ENCODE data around the gene CDK9.
"Not testable (repeated sequence)": the region's sequence is repeated elsewhere in the genome, so short reads cannot be mapped to it uniquely, and the experiment has no call there.

CDK9 gene

DNA sequence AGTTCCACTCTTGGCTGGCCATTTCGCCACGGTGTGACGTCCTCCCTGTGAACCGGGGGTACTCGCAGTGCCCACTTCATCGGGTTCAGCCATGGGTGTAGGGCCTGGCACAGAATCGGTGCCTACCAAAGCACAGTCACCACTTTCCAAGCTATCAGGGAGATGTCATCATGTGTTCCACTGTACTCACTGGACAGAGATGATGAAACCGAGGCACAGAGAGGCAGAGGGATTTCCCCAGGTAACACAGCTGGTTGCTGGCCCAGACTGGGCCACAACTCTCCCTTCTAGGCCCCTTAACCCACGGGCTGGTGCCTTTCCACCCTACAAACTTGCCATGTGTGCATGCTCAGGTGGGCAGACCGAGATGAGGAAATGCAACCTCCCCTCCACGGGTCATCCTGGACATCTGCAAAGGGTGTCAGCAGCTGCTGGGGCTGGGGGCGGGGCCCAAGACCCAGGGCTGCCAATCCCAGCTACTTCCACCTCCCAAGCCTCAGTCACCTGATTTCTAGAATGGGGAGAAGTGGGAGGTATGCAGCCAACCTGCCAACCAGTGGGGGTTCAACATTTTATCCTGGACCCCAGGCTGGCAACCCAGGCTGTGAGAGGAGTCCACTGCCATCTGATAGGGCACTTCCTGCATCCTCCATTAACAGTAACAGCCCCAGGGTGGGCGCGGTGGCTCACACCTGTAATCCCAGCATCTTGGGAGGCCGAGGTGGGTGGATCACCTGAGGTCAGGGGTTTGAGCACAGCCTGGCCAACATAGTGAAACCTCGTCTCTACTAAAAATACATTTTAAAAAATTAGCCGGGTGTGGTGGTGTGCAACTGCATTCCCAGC lies 6.5 kb upstream of the CDK9 start:
- DNase-seq (ENCODE audit: low read depth in 2 of 3, low spot score in 1 of 3), result peak in 1 of 3 donors; percentile 55

DNA sequence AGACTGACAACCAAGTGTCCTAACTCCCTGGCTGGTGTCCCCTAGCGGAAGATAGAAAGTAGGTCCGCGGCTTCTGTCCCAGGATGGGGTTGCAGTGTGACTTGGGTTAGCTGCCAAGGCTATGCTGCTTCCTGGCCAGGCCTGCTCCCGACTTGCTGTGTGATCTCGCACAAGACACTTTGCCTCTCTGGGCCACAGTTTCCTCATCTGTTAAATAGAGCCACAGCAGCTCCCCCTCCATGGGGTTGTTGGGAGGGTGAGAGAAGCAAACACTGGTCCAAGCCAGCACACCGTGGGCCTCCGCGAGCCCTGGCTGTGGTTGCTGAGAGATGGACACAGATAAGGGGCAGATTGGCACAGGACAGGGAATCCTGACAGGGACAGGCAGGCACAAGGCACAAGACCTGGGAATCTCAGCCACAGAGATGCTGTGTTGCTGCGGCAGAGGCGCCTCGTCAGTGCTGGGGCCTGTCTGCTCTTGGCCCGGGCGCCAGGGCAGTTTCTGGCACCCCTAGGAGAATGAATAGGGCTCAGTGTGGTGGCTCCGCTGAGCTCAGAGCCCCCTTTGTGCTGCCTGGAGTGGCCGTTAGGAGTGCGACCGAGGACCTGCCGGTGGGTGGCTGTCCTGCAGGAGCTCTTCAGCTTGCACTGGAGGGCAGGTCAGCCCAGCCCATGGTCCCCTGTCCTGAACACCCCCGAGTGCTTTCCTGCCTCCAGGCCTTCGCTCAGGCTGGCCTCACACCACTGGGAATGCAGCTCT lies 5.5 kb upstream of the CDK9 start:
- DNase-seq (ENCODE audit: low read depth in 2 of 3, low spot score in 1 of 3), result no peak

DNA sequence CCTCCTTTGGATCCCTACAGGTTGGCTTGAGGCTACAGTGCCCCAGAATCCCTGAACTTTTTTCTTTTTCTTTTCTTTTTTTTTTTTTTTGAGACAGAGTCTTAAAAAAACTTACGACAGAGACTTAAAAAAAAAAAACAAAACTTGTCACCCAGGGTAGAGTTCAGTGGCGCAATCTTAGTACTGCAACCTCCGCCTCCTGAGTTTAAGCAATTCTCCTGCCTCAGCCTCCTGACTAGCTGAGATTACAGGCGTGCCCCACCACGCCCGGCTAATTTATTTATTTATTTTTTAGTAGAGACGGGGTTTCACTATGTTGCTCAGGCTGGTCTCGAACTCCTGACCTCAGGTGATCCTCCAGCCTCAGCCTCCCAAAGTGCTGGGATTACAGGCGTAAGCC lies 4.9 kb upstream of the CDK9 start:
- not testable (repeated sequence) for DNase-seq (ENCODE audit: low read depth in 2 of 3, low spot score in 1 of 3)

DNA sequence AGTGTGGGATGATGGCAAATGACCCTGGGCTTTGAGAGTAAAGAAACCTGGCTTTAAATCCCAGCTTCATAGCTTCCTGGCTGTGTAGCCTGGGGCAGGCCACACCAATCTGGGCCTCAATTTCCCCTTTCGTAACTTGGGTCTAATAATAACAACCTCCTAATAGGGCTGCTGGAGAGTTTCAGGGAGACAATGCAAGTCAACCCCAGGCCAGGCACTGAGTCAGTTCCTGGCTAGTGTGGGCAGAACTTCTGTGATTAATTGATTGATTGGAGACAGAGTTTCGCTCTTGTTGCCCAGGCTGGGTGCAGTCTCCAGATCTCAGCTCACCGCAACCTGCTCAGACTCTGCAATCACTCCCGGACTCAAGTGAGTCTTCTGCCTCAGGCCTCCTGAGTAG lies 4.0 kb upstream of the CDK9 start:
- no peak for DNase-seq (ENCODE audit: low read depth in 2 of 3, low spot score in 1 of 3)

DNA sequence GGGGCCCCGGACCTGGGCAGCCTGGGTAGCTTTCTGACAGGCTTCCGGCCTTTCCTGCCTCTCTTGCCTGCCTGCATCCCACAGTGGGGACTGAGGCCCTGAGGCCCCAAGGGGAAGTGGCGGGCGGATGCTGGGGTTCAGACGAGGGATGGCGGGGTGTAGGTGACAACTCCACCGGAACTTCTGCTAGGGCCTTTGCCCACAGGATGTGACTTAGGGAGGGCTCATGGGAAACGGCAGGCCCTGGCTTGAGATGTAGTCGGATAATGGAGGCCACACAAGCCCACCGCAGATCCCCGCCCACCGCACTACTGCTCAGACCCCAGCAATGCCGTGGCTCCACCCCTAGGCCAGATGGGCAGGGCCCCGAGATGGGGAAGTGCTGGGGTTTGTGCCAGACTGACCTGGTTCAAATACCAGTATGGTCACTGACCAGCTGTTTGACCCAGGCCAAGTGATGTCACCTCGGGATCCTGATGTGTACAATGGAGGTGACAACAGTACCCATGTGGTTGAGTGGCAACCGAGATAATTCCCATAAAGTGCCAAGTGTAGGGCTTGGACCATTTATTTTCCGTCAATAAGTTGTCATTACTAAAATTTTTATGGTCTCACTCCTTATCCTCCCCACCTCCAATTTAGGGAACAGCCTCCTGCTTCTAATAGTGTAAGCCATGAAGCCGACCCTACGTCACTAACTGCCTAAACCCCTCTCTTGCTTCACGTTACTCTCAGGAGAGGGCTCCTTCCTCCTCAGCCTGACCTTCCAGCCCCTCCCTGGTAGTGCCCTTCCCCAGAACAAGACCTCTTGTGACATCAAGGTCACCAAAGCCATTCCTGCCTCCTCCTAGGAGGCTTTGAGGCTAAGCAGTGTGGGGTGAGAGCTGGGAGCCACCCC lies 2.5 kb upstream of the CDK9 start:
- DNase-seq (ENCODE audit: low read depth in 2 of 3, low spot score in 1 of 3), result peak in 1 of 3 donors; percentile 53

DNA sequence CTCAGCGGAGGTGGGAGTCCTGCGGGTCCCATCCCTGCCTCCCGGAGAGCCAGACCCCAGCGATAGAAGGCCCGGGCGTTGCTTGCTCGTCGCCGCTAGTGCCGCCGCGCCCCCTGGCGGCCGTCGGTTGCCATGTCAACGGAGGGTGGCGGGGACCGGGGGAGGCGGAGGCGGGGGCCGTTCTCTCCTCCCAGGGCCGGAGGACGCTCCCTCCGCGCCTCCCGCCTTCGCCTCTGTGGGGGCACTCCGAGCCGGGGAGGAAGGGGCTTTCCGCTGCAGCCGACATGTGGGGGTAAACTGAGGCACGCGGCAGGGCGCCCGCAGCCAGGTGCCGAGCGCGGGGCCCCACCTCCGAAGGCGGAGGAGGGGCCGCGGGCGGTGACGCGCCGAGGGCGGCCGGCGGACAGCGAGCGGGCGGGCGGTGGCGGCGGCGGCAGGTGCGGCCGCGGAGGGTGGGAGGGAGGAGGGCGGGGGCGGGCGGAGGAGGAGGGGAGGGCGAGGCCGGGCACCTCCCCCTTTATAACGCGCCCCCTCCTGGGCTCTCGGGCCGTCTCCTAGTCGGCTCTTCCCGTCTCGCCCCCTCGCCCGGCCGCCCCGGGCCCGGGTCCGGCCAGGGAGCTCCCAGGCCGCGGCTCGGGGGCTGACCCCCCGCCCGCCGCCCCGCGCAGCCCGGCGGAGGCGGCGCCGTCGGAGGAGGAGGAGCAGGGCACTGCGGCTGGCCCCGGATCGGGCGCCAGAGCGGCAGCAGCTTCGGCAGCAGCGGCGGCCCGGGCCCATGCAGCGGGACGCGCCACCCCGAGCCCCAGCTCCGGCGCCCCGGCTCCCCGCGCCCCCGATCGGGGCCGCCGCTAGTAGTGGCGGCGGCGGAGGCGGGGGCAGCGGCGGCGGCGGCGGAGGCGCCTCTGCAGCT lies 556 bp upstream of the CDK9 start:
- DNase-seq (ENCODE audit: low read depth in 2 of 3, low spot score in 1 of 3), result peak; percentile 79 to 86 (median 83)

DNA sequence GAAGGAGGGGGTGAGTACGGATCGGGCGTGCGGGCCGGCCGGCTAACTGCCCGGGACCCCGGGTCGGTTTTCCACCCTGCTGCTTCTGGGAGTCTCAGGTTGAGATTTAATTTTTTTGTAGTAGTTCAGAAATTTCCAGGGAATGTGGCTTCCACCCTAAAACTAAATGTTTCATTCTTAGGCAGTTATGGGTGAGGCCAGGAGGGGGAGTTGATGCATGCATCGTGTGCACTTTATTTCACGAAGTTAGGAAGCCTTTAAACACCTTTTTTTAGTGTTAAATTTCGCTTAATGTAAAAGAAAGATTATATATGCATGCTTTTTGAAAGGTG lies 905 bp downstream of the CDK9 start:
- no peak for DNase-seq (ENCODE audit: low read depth in 2 of 3, low spot score in 1 of 3)

DNA sequence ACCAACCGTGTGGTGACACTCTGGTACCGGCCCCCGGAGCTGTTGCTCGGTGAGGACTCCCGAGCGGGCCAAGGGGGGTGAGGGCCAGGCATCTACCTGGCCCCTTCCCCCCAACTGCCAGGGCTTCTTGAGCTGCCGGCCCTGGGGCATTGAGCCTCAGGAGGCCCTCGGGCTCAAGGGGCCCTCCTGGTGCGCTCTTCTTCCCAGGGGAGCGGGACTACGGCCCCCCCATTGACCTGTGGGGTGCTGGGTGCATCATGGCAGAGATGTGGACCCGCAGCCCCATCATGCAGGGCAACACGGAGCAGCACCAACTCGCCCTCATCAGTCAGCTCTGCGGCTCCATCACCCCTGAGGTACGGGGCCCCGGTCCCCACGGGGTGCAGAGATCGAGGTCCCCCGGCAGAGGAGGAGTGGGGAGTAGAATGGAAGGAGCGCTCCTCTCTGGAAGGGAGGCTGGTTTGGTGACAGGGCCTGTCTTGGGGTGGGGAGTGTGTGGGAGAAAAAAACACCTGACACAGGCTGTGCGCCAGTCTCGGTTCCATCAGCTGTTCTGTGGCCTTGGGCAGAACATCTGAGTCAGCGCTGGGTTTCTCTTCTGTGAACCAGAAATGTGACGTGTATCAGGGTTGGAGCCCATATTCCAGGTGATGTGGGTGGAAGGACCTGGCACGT lies 2.6 kb downstream of the CDK9 start:
- DNase-seq (ENCODE audit: low read depth in 2 of 3, low spot score in 1 of 3), result peak; percentile 62 to 74 (median 71)

DNA sequence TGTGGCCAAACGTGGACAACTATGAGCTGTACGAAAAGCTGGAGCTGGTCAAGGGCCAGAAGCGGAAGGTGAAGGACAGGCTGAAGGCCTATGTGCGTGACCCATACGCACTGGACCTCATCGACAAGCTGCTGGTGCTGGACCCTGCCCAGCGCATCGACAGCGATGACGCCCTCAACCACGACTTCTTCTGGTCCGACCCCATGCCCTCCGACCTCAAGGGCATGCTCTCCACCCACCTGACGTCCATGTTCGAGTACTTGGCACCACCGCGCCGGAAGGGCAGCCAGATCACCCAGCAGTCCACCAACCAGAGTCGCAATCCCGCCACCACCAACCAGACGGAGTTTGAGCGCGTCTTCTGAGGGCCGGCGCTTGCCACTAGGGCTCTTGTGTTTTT lies 3.3 kb downstream of the CDK9 start:
- no peak for DNase-seq (ENCODE audit: low read depth in 2 of 3, low spot score in 1 of 3)

DNA sequence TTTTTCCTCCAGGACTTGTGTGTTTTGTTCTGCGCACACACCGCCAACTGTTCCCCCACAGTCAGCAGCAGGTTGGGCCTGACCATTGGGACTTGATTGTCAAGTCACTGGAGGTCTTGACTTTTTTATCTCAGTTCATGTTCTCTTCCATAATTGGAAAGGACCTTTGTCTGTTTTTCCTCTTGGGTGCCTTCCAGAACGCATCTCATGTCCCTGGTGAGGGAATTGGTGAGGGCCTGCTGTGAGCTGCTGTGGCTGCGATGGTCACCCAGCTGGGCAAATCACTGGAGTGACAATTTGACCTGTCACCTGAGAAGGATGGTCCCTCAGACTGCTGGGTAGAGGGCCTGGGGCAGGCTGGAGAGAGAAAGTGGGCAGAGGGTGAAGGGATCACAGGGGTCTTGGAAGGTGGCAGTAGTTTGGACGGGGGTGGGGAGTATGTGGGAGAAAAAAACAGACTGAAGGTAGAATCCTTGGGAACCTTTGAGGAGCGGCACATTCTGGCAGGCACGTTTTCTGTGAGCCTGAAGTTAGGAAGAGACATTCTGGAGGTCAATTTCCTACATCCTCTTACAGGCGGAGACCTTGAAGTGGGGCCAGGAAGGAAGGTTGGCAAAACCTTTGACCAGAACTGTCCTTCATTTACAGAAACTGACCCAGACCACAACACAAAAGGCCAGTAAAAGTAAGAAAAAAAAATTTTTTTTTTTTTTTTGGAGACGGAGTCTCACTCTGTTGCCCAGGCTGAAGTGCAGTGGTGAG lies 4.4 kb downstream of the CDK9 start:
- DNase-seq (ENCODE audit: low read depth in 2 of 3, low spot score in 1 of 3), result no peak

DNA sequence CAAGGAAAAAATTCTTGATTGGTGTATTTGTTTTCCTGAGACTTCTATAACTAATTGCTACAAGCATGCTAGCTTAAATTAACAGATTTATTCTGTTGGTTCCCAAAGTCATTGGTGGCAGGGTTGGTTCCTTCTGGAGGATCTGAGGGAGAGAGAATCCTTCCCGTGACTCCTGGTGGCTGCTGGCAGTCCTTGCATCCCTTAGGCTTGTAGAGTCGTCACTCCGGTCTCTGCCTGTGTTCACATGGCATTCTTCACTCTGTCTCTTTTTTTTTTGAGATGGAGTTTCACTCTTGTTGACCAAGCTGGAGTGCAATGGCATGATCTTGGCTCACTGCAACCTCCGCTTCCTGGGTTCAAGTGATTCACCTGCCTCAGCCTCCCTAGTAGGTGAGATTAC lies 5.3 kb downstream of the CDK9 start:
- no peak for DNase-seq (ENCODE audit: low read depth in 2 of 3, low spot score in 1 of 3)

DNA sequence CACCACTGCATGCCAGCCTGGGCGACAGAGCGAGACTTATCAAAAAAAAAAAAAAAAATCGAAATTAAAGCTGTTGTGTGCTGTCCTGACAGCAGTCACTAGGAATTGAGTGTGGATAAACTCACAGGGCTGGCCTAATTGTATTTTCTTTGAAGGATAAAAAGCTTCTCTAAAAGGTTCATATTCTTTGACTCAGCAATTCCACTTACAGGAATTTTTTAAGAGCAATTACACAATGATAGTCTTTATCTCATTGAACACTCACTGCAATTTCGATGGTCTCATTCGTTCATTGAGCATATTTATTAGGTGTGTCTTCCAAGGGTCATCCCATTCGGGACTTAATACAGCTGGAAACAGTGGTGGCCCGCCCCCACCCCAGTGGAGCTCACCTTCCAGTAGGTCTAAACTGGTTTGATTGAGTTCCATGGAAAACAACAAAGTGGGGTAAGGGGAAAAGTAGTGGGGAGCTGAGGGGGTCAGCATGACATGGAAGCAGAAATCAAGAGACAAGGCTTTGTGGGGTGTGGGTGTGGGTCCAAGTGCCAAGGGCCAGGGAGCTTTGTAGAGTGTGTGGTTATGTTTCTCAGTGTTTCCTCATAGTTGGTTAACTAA lies 6.7 kb downstream of the CDK9 start:
- no peak for DNase-seq (ENCODE audit: low read depth in 2 of 3, low spot score in 1 of 3)

DNA sequence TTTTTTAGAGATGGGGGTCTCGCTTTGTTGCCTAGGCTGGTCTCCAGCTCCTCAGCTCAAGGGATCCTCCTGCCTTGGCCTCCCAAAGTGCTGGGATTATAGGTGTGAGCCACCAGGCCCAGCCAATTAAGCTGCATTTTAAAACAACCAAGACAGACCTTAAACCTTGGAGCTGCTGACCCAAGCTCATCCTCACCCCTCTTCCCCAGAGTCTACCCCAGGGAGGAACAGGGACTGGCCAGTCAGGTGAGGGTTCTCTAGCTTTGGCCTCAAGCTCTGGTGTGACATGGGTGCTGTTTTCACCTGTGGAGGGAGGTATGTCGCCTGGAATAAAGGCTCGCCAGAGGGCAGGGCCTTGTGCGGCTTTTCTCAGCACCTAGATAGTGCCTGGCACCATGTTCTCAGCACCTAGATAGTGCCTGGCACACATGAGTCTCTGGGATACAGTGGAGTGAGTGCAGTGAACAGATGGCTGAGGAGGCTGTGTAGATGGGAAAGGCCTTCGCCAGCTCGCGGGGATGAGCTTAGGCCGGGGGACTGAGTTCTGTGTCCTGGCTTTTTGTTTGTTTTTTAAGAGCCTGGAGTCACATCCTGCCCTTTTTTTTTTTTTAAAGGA lies 7.4 kb downstream of the CDK9 start:
- DNase-seq (ENCODE audit: low read depth in 2 of 3, low spot score in 1 of 3), result no peak

DNA sequence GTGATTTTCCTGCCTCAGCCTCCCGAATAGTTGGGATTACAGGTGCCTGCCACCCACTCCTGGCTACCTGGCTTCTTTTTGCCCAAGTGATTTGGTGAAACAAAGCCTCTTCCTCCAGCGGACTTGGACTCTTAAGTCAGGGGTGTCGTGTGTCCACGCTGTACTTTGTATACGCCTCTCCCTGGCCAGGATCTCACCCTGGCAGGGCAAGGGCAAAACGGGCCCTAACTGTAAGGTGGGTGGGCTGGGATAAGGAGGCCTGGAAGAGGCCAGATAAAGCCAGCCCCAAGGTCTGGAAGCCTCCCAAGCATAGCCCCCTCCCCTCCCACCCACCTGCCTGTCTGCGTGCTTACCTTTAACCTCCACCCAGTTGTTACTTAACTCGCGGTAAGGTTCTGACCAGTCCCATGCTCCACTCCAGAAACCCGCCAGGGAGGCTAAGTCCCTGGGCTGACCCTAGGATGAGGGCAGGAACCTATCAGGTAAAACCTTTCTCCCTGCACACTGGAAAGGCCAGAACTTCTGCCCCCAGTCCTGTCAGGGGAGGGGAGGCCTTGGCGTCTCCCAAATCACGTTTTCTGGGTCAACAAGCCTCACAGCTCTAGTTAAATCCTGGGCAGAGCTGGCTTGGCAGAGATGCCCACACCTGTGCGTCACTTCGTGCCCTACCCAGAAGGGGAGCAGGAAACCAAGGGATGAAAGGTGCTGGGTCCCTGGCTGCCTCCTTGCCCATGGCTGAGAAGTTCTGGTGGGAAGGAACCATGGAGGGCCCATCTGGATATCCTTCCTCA lies 8.4 kb downstream of the CDK9 start:
- no peak for DNase-seq (ENCODE audit: low read depth in 2 of 3, low spot score in 1 of 3)

DNA sequence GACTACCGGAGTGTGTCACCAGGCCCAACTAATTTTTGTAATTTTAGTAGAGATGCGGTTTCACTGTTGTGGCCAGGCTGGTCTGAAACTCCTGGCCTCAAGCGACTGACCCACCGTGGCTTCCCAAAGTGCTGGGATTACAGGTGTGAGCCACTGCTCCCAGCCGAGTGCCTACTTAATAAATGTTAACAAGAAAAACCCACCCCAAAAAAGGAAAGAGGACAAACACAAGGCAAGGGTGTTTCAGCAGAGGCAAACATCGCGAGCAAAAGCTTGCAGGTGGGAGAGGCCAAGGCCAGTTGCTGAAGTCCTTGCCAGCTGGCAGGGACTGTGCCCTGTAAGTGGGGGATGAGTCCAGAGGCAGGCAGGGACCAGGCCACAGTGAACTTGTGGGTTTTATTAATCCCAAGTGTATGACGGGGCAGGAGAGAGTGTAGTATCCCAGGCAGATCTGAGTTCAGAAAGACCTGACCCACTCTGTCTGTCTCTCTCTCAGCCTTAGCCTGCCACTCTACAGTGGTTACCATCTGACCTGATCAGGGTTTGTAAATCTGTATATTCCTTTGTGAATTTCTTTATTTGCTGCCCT lies 10.5 kb downstream of the CDK9 start:
- no peak for DNase-seq (ENCODE audit: low read depth in 2 of 3, low spot score in 1 of 3)

DNA sequence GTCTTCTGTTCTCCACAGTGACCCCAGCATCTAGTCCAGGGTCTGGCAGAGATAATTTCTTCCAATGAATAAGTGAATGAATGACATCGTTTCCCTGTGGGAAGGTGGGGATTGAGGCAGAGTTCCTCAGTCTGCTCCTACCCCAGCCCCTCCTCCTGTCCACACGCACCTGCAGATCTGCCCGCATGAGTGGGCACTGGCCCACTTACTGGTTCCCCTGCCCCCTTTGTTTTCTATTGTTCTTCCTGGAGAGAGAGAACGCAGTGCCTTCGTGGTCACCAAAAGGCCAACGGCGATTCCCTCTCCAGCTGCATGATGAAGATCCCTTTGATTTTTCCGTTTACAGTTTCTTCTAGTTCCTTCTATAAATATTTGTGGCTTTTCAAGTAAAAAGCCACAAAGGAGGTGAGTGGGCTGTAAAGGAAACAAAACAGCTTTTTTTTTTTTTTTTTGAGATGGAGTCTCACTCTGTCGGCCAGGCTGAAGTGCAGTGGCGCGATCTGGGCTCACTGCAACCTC lies 11.1 kb downstream of the CDK9 start:
- no peak for DNase-seq (ENCODE audit: low read depth in 2 of 3, low spot score in 1 of 3)

DNA sequence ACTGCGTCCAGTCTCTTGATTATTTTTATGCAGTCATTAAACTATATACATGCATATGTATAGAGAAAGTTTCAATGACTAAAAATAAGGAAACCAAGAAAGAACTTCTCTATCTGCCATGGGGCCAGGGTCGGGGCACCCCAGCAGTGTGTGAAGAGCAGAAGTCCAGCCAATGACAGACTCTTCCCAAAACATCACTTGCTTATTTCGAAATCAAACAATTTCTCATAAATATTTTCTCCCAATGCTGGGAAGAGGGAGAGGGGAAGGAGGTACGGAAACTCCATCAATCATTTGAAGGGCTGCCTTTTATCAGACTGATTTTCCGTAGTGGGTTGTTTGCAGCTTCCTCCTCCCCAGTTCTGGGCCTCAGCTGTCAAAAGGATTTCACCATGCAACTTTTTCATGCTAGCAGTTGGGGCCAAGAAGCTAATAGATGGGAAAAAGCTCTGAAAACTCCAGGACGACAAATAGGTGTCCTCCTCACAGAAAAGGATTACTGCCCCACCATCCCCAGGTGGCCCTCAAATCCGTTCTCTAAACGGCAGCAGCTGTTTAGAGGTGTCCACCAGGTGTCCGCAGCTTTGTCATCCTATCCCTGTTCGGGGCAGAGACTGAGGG lies 16.2 kb downstream of the CDK9 start:
- no peak for DNase-seq (ENCODE audit: low read depth in 2 of 3, low spot score in 1 of 3)

All from stimulated activated CD4-positive, alpha-beta T cell treated with anti-CD3 and anti-CD28 coated beads, Interleukin-12 subunit alpha, Interleukin-12 subunit beta, amount 100 ng/mL, for 48 hours (primary cell).